ENCODE results near the gene CTTNBP2NL. TPM values are rescaled to one million over a fixed set of nuclear protein-coding genes. Genes with fewer than 3 reads are reported as not detected.
"Not testable (repeated sequence)": the region's sequence is repeated elsewhere in the genome, so short reads cannot be mapped to it uniquely, and the experiment has no call there.

Gene CTTNBP2NL
- total RNA-seq, 1 donor from 2014 or later: 47.9 TPM

GRCh38 chr1:112387807-112388206 lies 8.2 kb upstream of the CTTNBP2NL start:
- Mint-ChIP-seq H3K36me3 (no peaks in the 10 kb centered on the region), H3K4me3 (no peak overlapping the region), H3K27ac (no peak overlapping the region), H3K27me3 (peaks cover 3% of the 10 kb centered on the region), H3K4me1 (ENCODE audit: unreplicated experiment) (peaks cover 31% of the 10 kb centered on the region), H3K9me3 (no peaks in the 10 kb centered on the region)
- TF ChIP-seq, protein P1, sequence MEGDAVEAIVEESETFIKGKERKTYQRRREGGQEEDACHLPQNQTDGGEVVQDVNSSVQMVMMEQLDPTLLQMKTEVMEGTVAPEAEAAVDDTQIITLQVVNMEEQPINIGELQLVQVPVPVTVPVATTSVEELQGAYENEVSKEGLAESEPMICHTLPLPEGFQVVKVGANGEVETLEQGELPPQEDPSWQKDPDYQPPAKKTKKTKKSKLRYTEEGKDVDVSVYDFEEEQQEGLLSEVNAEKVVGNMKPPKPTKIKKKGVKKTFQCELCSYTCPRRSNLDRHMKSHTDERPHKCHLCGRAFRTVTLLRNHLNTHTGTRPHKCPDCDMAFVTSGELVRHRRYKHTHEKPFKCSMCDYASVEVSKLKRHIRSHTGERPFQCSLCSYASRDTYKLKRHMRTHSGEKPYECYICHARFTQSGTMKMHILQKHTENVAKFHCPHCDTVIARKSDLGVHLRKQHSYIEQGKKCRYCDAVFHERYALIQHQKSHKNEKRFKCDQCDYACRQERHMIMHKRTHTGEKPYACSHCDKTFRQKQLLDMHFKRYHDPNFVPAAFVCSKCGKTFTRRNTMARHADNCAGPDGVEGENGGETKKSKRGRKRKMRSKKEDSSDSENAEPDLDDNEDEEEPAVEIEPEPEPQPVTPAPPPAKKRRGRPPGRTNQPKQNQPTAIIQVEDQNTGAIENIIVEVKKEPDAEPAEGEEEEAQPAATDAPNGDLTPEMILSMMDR (conservative IDR thresholded peaks at IDR 0.05): no peak
- no peak for DNase-seq (ENCODE audit: extremely low spot score, unreplicated experiment)

DNA sequence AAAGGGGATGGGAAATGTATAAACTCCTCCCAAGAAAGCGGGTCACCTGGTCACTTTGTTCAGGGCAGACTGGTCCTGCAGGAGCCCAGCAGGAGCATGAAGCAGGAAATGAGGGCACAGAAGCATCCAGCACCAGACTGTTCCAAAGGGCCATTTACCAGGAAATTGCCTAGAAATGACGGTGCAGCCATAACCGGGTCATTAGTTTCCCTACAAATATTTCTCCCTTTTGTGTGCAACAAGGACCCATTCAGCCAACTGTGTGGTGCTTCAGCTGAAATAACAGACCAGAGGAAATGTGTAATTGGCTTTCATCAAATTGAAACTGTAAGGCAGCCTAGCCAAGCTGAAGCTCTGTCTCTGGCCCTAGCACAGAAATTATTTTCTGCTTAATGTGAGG lies 7.6 kb upstream of the CTTNBP2NL start:
- Mint-ChIP-seq H3K36me3 (no peaks in the 10 kb centered on the region), H3K4me3 (no peak overlapping the region), H3K4me1 (ENCODE audit: unreplicated experiment) (peaks cover 32% of the 10 kb centered on the region), H3K27me3 (no peaks in the 10 kb centered on the region), H3K9me3 (no peaks in the 10 kb centered on the region), H3K27ac (peak overlapping the region; percentile 57)
- TF ChIP-seq, protein P1 (conservative IDR thresholded peaks at IDR 0.05): no peak
- no peak for DNase-seq (ENCODE audit: extremely low spot score, unreplicated experiment)

- no peak overlapping the region for H3K4me3 Mint-ChIP-seq
- no peaks in the 10 kb centered on the region for H3K9me3 Mint-ChIP-seq
- H3K27ac Mint-ChIP-seq: no peak overlapping the region
- H3K4me1 Mint-ChIP-seq (ENCODE audit: unreplicated experiment): peaks cover 34% of the 10 kb centered on the region
- no peaks in the 10 kb centered on the region for H3K27me3 Mint-ChIP-seq
- no peak for DNase-seq (ENCODE audit: extremely low spot score, unreplicated experiment)
- TF ChIP-seq, protein P1 (conservative IDR thresholded peaks at IDR 0.05): no peak
- H3K36me3 Mint-ChIP-seq: no peaks in the 10 kb centered on the region
Observed at GRCh38 chr1:112389689-112390088, 6.3 kb upstream of the CTTNBP2NL start.

- not testable (repeated sequence) for H3K4me3 Mint-ChIP-seq; H3K9me3 Mint-ChIP-seq; H3K36me3 Mint-ChIP-seq; DNase-seq (ENCODE audit: extremely low spot score, unreplicated experiment); H3K27me3 Mint-ChIP-seq
- Mint-ChIP-seq H3K27ac (peak overlapping the region; percentile 96), H3K4me1 (ENCODE audit: unreplicated experiment) (peaks cover 30% of the 10 kb centered on the region)
Observed at GRCh38 chr1:112390335-112390734, 5.7 kb upstream of the CTTNBP2NL start.

DNA sequence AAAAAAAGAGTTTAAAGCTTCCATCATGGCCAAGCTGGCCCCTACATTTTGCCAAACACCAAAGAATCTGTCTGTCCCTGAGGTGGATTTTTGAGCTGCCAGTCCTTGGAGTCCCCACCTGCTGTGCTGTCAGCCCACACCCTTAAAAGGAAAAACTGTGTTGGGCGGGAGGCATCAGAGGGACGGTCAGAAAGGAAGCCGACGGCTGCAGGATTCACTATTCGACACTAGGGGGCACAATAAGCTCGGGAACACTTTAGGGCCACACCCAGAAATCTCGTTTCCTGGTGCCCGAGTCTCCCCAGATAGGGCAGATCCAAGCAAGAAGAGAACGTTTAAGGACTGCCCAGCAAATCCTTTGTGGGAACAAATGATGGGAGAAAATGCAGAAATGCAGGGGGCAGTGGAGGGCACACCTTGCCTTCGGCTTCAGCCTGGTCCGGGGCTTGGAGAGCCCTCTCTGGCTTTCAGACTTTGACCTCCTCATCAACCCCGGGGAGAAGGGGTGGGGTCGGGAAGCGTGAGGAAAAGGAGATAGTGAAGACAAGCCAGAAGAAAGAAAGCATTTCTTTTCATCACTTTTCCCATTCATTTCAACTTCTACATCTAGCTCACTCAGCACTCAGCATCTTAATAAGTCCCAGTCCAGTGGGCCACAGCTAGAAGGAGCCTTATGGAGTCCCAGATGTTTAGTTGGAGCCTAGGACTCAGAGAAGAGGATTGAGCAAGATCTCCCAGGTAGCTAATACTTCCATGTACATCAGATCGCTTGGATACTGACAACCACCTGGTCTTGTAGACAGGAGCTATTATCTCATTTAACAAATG lies 5.0 kb upstream of the CTTNBP2NL start:
- H3K4me1 Mint-ChIP-seq (ENCODE audit: unreplicated experiment): peaks cover 30% of the 10 kb centered on the region
- H3K36me3 Mint-ChIP-seq: no peaks in the 10 kb centered on the region
- no peaks in the 10 kb centered on the region for H3K27me3 Mint-ChIP-seq
- peak overlapping the region; percentile 96 for H3K27ac Mint-ChIP-seq
- H3K4me3 Mint-ChIP-seq: peak overlapping the region; percentile 95
- TF ChIP-seq, protein P1 (conservative IDR thresholded peaks at IDR 0.05): peak; percentile 97
- no peaks in the 10 kb centered on the region for H3K9me3 Mint-ChIP-seq
- DNase-seq (ENCODE audit: extremely low spot score, unreplicated experiment): peak; percentile 86

DNA sequence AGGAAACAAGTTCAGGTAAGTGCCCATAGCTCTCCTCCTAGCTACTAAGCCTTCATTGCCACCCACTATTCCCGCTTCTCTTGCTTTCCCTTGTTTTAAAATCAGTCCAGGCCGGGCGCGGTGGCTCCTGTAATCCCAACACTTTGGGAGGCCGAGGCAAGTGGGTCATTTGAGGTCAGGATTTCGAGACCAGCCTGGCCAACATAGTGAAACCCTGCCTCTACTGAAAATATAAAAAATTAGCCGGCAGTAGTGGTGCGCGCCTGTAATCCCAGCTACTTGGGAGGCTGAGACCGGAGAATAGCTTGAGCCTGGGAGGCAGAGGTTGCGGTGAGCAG lies 4.4 kb upstream of the CTTNBP2NL start:
- peak overlapping the region; percentile 96 for H3K27ac Mint-ChIP-seq
- no peaks in the 10 kb centered on the region for H3K36me3 Mint-ChIP-seq

More for the DNA sequence above, 4.4 kb upstream of the CTTNBP2NL start:
- H3K4me1 Mint-ChIP-seq (ENCODE audit: unreplicated experiment): peaks cover 30% of the 10 kb centered on the region
- H3K4me3 Mint-ChIP-seq: peak overlapping the region; percentile 95
- no peaks in the 10 kb centered on the region for H3K27me3 Mint-ChIP-seq
- H3K9me3 Mint-ChIP-seq: no peaks in the 10 kb centered on the region
- TF ChIP-seq, protein P1 (conservative IDR thresholded peaks at IDR 0.05): no peak
- DNase-seq (ENCODE audit: extremely low spot score, unreplicated experiment): no peak

Data from type B pancreatic cell (in vitro differentiated cells).